Loucy (cell line): Measurements from ENCODE around the gene POC5.
"Not testable (repeated sequence)": the region's sequence is repeated elsewhere in the genome, so short reads cannot be mapped to it uniquely, and the experiment has no call there.

Source experiments
- EZH2phosphoT487 ChIP-seq: fragments of 200-600 bp; IDR thresholded peaks from 2 replicates; pipeline ENCODE4 v1.6.1; 2018; ENCODE audit warnings: antibody characterized with exemption, mild to moderate bottlenecking, moderate library complexity, borderline replicate concordance
- TF ChIP-seq, protein P1 (sequence below): fragments of 200-600 bp; sonication (generic); conservative IDR thresholded peaks from 2 replicates; pipeline ENCODE4 v1.5.1; 2014; ENCODE audit warnings: mild to moderate bottlenecking, antibody characterized with exemption, low read length

DNA sequence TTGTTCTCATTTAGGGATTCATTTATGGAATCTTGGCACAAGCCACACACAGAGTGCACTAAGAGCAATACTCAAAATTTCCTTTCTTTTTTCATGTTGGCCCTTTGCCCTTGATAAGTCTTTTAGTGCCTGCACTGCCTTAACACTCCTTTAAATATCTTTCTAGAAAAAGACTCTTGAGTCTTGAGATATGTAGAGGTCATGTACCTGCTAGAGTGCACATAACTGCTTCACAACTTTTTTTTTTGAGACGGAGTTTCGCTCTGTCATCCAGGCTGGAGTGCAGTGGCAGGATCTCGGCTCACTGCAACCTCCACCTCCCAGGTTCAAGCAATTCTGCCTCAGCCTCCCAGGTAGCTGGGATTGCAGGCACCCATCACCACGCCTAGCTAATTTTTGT, 14.3 kb upstream of the POC5 start:
- TF ChIP-seq, protein P1, sequence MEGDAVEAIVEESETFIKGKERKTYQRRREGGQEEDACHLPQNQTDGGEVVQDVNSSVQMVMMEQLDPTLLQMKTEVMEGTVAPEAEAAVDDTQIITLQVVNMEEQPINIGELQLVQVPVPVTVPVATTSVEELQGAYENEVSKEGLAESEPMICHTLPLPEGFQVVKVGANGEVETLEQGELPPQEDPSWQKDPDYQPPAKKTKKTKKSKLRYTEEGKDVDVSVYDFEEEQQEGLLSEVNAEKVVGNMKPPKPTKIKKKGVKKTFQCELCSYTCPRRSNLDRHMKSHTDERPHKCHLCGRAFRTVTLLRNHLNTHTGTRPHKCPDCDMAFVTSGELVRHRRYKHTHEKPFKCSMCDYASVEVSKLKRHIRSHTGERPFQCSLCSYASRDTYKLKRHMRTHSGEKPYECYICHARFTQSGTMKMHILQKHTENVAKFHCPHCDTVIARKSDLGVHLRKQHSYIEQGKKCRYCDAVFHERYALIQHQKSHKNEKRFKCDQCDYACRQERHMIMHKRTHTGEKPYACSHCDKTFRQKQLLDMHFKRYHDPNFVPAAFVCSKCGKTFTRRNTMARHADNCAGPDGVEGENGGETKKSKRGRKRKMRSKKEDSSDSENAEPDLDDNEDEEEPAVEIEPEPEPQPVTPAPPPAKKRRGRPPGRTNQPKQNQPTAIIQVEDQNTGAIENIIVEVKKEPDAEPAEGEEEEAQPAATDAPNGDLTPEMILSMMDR, result not testable (repeated sequence)
- not testable (repeated sequence) for TF ChIP-seq EZH2phosphoT487
